Fibroblast of lung (primary cell): ENCODE data around the gene KCTD2. TPM values are rescaled to one million over a fixed set of nuclear protein-coding genes. Genes with fewer than 3 reads are reported as not detected.

Experiments
- DNase-seq, 2 donors: peaks; one replicate each; pipeline versions ENCODE4 v3.0.0 to v3.0.0-alpha.2; 2010; ENCODE audit warnings: low read depth in 2 of 2
- H2AFZ ChIP-seq: 2 replicates; pipeline ENCODE4 v1.5.1; 2012; ENCODE audit warnings: low read length, control low read depth, inconsistent platforms
- H3K27ac ChIP-seq: 2 replicates; pipeline ENCODE4 v1.5.1; 2011; ENCODE audit warnings: low read length, control low read depth; ENCODE audit not compliant: insufficient read depth
- H3K27me3 ChIP-seq: 2 replicates; pipeline ENCODE4 v1.5.1; 2011; ENCODE audit warnings: mild to moderate bottlenecking, low read length; ENCODE audit not compliant: control insufficient read depth, insufficient read depth
- H3K36me3 ChIP-seq: 2 replicates; pipeline ENCODE4 v1.5.1; 2011; ENCODE audit warnings: low read length; ENCODE audit not compliant: control insufficient read depth, insufficient read depth
- H3K4me1 ChIP-seq: 2 replicates; pipeline ENCODE4 v1.5.1; 2011; ENCODE audit warnings: low read length; ENCODE audit not compliant: control insufficient read depth, insufficient read depth; ENCODE audit errors: extremely low read depth
- H3K4me2 ChIP-seq: 2 replicates; pipeline ENCODE4 v1.5.1; 2011; ENCODE audit warnings: low read length, control low read depth; ENCODE audit not compliant: insufficient read depth; ENCODE audit errors: extremely low read depth
- H3K4me3 ChIP-seq, 4 experiments: fragments of 200-600 bp in 1 of 4; sonication (generic) in 1 of 4; replicated peaks in 1 of 4; 2 replicates each; pipeline ENCODE4 v1.5.1; 2011 to 2016; ENCODE audit warnings: low read length in 4 of 4, low read depth in 3 of 4, mild to moderate bottlenecking in 3 of 4, control low read depth in 2 of 4, inconsistent platforms in 1 of 4, mixed read lengths in 1 of 4; ENCODE audit not compliant: insufficient read depth in 1 of 4; ENCODE audit errors: control extremely low read depth in 1 of 4
- H3K79me2 ChIP-seq: 2 replicates; pipeline ENCODE4 v1.5.1; 2012; ENCODE audit warnings: mild to moderate bottlenecking, low read length, inconsistent platforms; ENCODE audit not compliant: control insufficient read depth, insufficient read depth
- H3K9ac ChIP-seq: 2 replicates; pipeline ENCODE4 v1.5.1; 2011; ENCODE audit warnings: mild to moderate bottlenecking, low read length, control low read depth; ENCODE audit not compliant: insufficient read depth
- H3K9me3 ChIP-seq: 2 replicates; pipeline ENCODE4 v1.5.1; 2012; ENCODE audit warnings: low read depth, low read length; ENCODE audit not compliant: control insufficient read depth, insufficient read depth
- H4K20me1 ChIP-seq: 2 replicates; pipeline ENCODE4 v1.5.1; 2011; ENCODE audit warnings: low read length; ENCODE audit not compliant: control insufficient read depth, insufficient read depth; ENCODE audit errors: extremely low read depth
- CTCF ChIP-seq, 2 donors: IDR thresholded peaks in 1 of 2; conservative IDR thresholded peaks in 1 of 2; 1 replicate in 1 of 2; 2 replicates in 1 of 2; pipeline ENCODE4 v1.5.1; 2011 to 2012; ENCODE audit warnings: low read length in 2 of 2, control low read depth in 1 of 2, inconsistent platforms in 1 of 2, low read depth in 1 of 2, mild to moderate bottlenecking in 1 of 2
- EZH2 ChIP-seq: IDR thresholded peaks from 2 replicates; pipeline ENCODE4 v1.5.1; 2012; ENCODE audit warnings: low read length, control low read depth, mild to moderate bottlenecking; ENCODE audit errors: missing control alignments
- polyA plus RNA-seq, 2 donors: library from polyadenylated mRNA; depleted of rRNA in 1 of 2; stranded (reverse) in 1 of 2; unstranded in 1 of 2; fragments of >200 nt; gene quantifications; 2 replicates each; pipeline ENCODE4 v1.2.1, GENCODE V29; 2011 to 2012; ENCODE audit warnings: missing spikeins in 1 of 2
- total RNA-seq: library from RNA; depleted of rRNA; stranded (reverse); fragments of >200 nt; gene quantifications from 2 replicates; pipeline ENCODE4 v1.2.1, GENCODE V29; 2014

The KCTD2 gene
- total and polyA plus RNA-seq, 2 donors (not counting 1 experiment from before 2014, with no cell fraction given) = 17.7 to 29.5 TPM

DNA sequence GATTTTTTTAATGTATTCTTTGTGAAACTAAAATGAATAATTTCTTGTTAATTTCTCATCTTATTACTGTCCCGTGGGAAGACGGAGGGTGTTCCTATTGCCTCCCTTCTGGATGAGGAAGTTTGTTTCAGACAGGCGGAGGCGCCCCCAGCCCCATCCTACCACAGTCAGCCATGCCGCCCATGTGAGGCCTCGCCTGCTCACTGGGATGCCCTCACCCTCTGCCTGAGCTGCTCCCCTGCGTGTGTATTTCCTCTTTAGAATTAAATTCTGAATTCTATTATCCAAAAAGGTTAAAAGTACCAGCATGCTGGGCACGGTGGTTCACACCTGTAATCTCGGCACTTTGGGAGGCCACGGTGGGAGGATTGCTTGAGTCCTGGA lies 14.0 kb downstream of the KCTD2 start:
- Histone ChIP-seq H3K9me3 (no peaks in the 10 kb centered on the region), H3K9ac (no peak overlapping the region), H3K27ac (no peak overlapping the region), H3K4me2 (no peak overlapping the region), H4K20me1 (no peaks in the 10 kb centered on the region), H3K4me3 (no peak overlapping the region), H3K36me3 (peaks cover 22% of the 10 kb centered on the region), H3K79me2 (no peaks in the 10 kb centered on the region), H3K27me3 (no peaks in the 10 kb centered on the region), H3K4me1 (no peaks in the 10 kb centered on the region), H2AFZ (no peak overlapping the region)
- DNase-seq = no peak
- TF ChIP-seq CTCF (conservative IDR thresholded peaks at IDR 0.05 in 1 of 2, IDR thresholded peaks at IDR 0.05 in 1 of 2; ENCODE audit: low read depth in 1 of 2, low read length in 2 of 2) (no peak), EZH2 (no peak)

- H3K79me2 ChIP-seq = no peaks in the 10 kb centered on the region
- no peak overlapping the region for H3K9ac ChIP-seq
- no peak overlapping the region for H2AFZ ChIP-seq
- H4K20me1 ChIP-seq = no peaks in the 10 kb centered on the region
- H3K4me3 ChIP-seq = no peak overlapping the region
- no peak overlapping the region for H3K4me2 ChIP-seq
- H3K36me3 ChIP-seq = peaks cover 22% of the 10 kb centered on the region
- DNase-seq = no peak
- H3K4me1 ChIP-seq = no peaks in the 10 kb centered on the region
- H3K9me3 ChIP-seq = no peaks in the 10 kb centered on the region
- no peak overlapping the region for H3K27ac ChIP-seq
- TF ChIP-seq CTCF (conservative IDR thresholded peaks at IDR 0.05 in 1 of 2, IDR thresholded peaks at IDR 0.05 in 1 of 2; ENCODE audit: low read depth in 1 of 2, low read length in 2 of 2) (no peak), EZH2 (no peak)
- no peaks in the 10 kb centered on the region for H3K27me3 ChIP-seq
Observed at GRCh38 chr17:75061618-75062017, 14.6 kb downstream of the KCTD2 start.

GRCh38 chr17:75063201-75063600 lies 16.2 kb downstream of the KCTD2 start:
- Histone ChIP-seq H3K4me3 (no peak overlapping the region), H3K9ac (no peak overlapping the region), H3K36me3 (peaks cover 22% of the 10 kb centered on the region), H3K4me1 (no peaks in the 10 kb centered on the region), H3K9me3 (no peaks in the 10 kb centered on the region), H3K4me2 (no peak overlapping the region), H3K27me3 (no peaks in the 10 kb centered on the region), H3K27ac (no peak overlapping the region), H3K79me2 (no peaks in the 10 kb centered on the region), H4K20me1 (no peaks in the 10 kb centered on the region), H2AFZ (no peak overlapping the region)
- DNase-seq = no peak
- no peak for TF ChIP-seq CTCF (conservative IDR thresholded peaks at IDR 0.05 in 1 of 2, IDR thresholded peaks at IDR 0.05 in 1 of 2; ENCODE audit: low read depth in 1 of 2, low read length in 2 of 2)
- TF ChIP-seq EZH2 = no peak
